Peyer's patch (tissue), 4 donors: ENCODE measurements around the gene PEX6.

Experiments used
- POLR2A ChIP-seq, 2 donors: fragments of 450-650 bp; IDR thresholded peaks; one replicate each; pipeline ENCODE4 v1.5.1; 2017; ENCODE audit warnings: antibody characterized with exemption in 2 of 2, mild to moderate bottlenecking in 2 of 2, moderate library complexity in 2 of 2
- TF ChIP-seq, protein P1 (sequence below), 6 experiments: fragments of 450-650 bp in 4 of 6; fragments of 200-600 bp in 2 of 6; sonication (generic) in 1 of 6; IDR thresholded peaks; one replicate each; pipeline ENCODE4 v1.5.1; 2017 to 2019; ENCODE audit warnings: antibody characterized with exemption in 6 of 6, mild to moderate bottlenecking in 3 of 6, moderate library complexity in 1 of 6

GRCh38 chr6:42987533-42988451, 8.8 kb upstream of the PEX6 start:
- TF ChIP-seq, protein P1, sequence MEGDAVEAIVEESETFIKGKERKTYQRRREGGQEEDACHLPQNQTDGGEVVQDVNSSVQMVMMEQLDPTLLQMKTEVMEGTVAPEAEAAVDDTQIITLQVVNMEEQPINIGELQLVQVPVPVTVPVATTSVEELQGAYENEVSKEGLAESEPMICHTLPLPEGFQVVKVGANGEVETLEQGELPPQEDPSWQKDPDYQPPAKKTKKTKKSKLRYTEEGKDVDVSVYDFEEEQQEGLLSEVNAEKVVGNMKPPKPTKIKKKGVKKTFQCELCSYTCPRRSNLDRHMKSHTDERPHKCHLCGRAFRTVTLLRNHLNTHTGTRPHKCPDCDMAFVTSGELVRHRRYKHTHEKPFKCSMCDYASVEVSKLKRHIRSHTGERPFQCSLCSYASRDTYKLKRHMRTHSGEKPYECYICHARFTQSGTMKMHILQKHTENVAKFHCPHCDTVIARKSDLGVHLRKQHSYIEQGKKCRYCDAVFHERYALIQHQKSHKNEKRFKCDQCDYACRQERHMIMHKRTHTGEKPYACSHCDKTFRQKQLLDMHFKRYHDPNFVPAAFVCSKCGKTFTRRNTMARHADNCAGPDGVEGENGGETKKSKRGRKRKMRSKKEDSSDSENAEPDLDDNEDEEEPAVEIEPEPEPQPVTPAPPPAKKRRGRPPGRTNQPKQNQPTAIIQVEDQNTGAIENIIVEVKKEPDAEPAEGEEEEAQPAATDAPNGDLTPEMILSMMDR (IDR thresholded peaks at IDR 0.05): no peak
- no peak for TF ChIP-seq POLR2A (IDR thresholded peaks at IDR 0.05)
